ENCODE results near the gene KREMEN1. TPM values are rescaled to one million over a fixed set of nuclear protein-coding genes. Genes with fewer than 3 reads are reported as not detected.
A peak's percentile ranks its signal among the peaks of the same experiment; 100 is the strongest.

KREMEN1 gene
- total RNA-seq, 2 experiments from 2014 or later: 0.17 to 0.35 TPM

DNA sequence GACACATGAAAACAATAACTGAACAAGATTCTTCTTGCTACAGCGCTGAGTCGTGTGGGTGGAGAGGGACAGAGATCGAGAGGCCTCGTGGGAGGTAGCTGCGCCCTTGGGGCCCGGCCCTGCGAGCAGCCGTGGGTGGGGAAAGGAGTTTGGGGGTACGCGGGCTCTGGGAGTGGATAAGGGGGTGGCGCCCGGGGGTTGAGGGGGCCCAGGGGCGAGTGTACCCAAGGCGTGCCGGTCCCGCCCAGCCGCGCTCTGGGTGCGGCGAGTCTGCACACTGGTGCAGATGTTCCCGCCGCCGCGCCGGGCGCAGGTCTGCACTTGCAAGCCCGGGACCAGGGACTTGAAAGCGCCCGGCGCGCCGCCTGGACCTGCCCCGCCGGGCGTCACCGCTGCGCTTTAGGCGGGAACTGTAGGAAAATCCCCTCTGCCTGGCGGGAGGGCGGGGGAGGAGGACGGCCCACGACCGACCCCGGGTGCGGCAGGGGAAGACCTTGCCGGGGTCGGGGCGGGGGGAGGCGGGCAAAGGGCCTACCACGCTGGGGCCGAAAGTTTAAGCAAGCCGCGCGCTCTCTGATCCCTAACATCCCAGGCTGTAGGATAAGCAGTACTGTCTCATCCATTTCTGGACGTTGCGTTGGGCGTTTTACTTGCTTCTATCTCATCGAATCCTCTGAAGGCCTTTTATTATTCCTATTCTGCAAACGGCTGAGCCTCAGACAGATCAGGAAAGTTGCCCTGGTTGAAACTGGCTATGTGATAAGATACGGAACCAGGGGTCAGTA, 1.4 kb upstream of the KREMEN1 start:
- CTCF ChIA-PET: interaction anchor here (1.1 kb wide), 1 partner anchor 242 kb away, joined by 3 read pairs; no protein-coding TSS in a partner anchor
- no peaks in the 10 kb centered on the region for H3K9me3 Mint-ChIP-seq
- peaks cover 24% of the 10 kb centered on the region for H3K4me1 Mint-ChIP-seq (ENCODE audit: low read depth)
- no peaks in the 10 kb centered on the region for H3K36me3 Mint-ChIP-seq (ENCODE audit: low read depth)
- peaks cover 47% of the 10 kb centered on the region for H3K27me3 Mint-ChIP-seq (ENCODE audit: low read depth)
- peak; percentile 56 for DNase-seq
- intact Hi-C loops (cut with micrococcal nuclease): loop anchor here (1.0 to 10.0 kb wide), 3 partner anchors 83 to 299 kb away; partner anchors contain the start of genes CCDC117 and ZNRF3
- peak overlapping the region; percentile 68 for H3K4me3 Mint-ChIP-seq
- no peak overlapping the region for H3K27ac Mint-ChIP-seq

DNA sequence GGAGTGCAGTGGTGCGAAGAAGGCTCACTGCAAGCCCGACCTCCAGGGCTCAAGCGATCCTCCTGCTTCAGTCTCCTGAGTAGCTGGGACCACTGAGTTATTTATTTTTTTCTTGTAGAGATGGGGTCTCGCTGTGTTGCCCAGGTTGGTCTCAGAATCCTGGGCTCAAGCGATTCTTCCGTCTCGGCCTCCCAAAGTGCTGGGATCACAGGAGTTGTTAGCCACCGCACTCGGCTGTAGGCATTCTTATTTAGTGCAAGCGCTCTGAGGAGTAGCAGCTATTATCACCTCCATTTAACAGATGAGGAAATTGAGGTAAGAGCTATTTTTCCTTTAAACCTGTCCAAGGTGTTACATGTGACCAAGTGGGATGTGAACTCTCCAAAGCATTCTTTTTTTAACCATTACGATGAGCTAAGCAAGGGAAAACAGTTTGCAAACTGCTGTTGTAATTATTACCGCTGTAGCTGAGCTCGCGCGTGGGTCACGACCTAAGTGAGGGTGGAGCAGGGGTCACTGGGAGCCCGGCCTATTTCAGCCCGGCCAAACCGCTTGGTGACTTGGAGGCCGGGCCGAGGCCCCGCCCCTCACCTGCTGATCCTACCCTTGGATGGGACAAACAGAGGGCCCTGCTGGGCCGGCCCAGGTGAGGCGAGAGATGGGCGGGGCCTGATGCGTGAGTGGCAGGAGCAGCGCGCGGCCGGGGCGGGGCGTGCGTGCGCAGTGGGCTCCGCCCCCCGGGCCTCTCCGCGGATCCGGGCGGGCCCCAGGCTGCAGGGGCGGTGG, 449 bp upstream of the KREMEN1 start:
- Mint-ChIP-seq H3K27me3 (ENCODE audit: low read depth) (peaks cover 49% of the 10 kb centered on the region), H3K4me3 (peak overlapping the region; percentile 65)
- intact Hi-C loops (cut with micrococcal nuclease): loop anchor here (1.0 to 10.0 kb wide), 3 partner anchors 82 to 300 kb away; partner anchors contain the start of genes CCDC117 and ZNRF3

DNA sequence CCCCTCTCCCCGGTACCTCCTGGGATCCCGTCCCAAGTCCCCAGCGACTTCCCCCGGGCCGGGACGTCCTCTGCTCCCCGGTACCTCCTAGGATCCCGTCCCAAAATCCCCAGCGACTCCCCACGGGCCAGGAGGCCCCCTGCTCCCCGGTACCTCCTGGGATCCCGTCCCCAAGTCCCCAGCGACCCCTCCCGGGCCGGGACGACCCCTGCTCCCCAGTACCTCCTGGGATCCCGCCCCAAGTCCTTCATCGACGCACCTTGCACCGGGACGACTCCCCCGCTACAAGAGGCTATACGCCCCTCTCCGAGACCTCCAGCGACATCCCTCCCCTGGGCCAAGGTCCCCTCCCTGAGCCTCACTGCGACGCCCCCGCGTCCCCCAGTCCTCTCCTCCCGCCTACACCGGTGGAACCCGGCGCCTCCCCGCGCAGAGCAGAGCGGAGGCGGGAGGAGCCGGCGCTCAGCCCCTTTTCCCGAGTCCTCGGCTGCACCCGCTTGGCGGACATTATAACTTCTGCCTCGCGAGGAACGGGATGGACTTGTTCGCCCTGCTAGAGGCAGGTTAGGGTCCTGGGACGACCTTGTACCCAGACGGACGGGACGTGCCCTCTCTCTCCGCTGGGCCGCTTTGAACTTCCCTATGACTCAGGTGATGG, 912 bp downstream of the KREMEN1 start:
- peaks cover 20% of the 10 kb centered on the region for H3K4me1 Mint-ChIP-seq (ENCODE audit: low read depth)
- peaks cover 53% of the 10 kb centered on the region for H3K27me3 Mint-ChIP-seq (ENCODE audit: low read depth)
- DNase-seq: peak; percentile 24
- H3K36me3 Mint-ChIP-seq (ENCODE audit: low read depth): no peaks in the 10 kb centered on the region
- no peak overlapping the region for H3K27ac Mint-ChIP-seq
- H3K9me3 Mint-ChIP-seq: no peaks in the 10 kb centered on the region
- CTCF ChIA-PET: no interaction called here
- intact Hi-C loops (cut with micrococcal nuclease): loop anchor here (10.0 kb wide), 1 partner anchor 81 kb away; no protein-coding TSS in a partner anchor
- H3K4me3 Mint-ChIP-seq: peak overlapping the region; percentile 57

More for the DNA sequence above, 449 bp upstream of the KREMEN1 start:
- DNase-seq: peak; percentile 87
- Mint-ChIP-seq H3K4me1 (ENCODE audit: low read depth) (peaks cover 20% of the 10 kb centered on the region), H3K27ac (no peak overlapping the region), H3K9me3 (no peaks in the 10 kb centered on the region), H3K36me3 (ENCODE audit: low read depth) (no peaks in the 10 kb centered on the region)
- CTCF ChIA-PET: interaction anchor here (0.9 to 1.4 kb wide), 3 partner anchors 32 to 241 kb away, joined by 3 to 4 read pairs (median 3); no protein-coding TSS in a partner anchor

DNA sequence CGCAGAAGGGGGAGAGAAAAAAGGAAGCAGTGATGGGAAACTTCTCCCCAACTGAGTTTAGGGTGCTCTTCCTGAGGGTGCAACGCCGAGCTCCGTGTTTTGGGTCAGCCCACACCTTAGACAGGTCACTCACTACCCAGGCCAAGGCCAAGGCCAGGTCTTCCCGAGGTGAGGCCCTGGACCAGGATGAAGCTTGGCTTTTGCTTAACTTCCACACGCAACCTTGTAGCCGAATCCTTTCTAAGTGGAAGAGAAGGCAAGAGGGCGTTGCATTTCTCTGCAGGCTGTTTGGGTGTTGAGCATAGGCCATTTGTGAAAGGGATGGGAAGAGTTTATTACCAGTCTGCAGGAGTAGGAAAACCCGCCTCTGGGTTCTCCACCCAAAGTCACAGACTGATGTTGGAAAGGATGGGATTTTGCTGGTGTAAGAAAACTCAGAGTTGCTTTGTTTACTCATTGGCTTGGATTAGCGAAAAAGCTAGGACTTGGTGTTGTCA, 1.5 kb downstream of the KREMEN1 start:
- Mint-ChIP-seq H3K27me3 (ENCODE audit: low read depth) (peaks cover 56% of the 10 kb centered on the region), H3K9me3 (no peaks in the 10 kb centered on the region), H3K27ac (no peak overlapping the region), H3K36me3 (ENCODE audit: low read depth) (no peaks in the 10 kb centered on the region), H3K4me3 (peak overlapping the region; percentile 57), H3K4me1 (ENCODE audit: low read depth) (peaks cover 20% of the 10 kb centered on the region)
- CTCF ChIA-PET: interaction anchor here (0.6 kb wide), 1 partner anchor 165 kb away, joined by 5 read pairs; no protein-coding TSS in a partner anchor
- intact Hi-C loops (cut with micrococcal nuclease): loop anchor here (10.0 kb wide), 1 partner anchor 80 kb away; no protein-coding TSS in a partner anchor
- DNase-seq: no peak

DNA sequence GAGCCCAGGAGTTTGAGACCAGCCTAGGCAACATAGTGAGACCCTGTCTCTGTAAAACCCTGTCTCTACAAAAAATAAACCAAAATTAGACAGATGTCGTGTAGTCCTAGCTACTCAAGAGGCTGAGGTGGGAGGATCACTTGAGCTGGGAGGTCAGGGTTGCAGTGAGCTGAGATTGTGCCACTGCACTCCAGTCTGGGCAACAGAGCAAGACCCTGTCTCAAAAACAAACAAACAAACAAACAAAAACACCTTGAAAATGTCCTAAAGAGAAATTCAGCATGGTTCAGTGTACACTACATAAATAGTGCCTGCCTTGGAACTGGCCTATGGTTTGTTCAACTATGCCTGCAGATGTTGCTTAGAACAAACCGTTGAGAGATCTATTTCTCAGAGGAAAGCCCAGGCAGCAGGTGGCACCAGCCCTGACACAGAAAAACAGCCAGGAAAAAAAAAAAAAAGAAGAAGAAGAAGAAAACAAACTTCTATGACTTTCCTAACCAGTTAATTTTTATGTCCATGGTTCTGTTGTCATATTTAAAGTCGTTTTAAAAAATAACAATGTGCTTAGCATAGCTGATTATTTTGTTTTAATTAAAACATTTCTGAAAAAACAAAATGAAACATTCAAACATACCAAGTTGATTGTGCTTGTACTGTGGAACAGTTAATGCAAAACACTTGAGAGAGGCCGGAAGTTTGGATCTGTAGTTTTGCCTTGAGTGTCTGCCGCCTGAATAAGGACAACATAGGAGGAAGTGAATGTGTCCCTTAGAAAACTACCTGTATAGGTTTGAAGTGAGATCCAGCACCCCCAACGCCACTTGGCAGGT, 5.4 kb downstream of the KREMEN1 start:
- Mint-ChIP-seq H3K4me3 (no peak overlapping the region), H3K9me3 (no peaks in the 10 kb centered on the region), H3K27me3 (ENCODE audit: low read depth) (peaks cover 41% of the 10 kb centered on the region), H3K4me1 (ENCODE audit: low read depth) (peaks cover 5% of the 10 kb centered on the region), H3K36me3 (ENCODE audit: low read depth) (no peaks in the 10 kb centered on the region), H3K27ac (no peak overlapping the region)
- intact Hi-C loops (cut with micrococcal nuclease): loop anchor here (10.0 kb wide), 1 partner anchor 77 kb away; no protein-coding TSS in a partner anchor
- CTCF ChIA-PET: no interaction called here
- DNase-seq: no peak

DNA sequence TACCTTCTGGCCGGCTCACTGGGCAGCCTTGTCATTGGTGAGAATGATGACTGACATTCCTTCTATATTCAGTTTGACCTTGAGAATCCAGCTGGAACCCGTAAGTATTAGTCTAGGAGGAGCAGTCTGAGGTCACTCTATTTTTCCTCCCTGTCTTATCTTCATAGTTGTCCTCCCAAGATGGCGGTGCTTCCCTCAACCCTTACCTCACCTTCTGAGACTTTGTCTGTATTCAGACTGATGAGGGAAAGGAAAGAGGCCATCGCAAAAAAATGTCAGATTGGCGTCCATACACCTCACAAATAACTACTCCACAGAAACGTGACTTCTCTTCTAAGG, 6.0 kb downstream of the KREMEN1 start:
- CTCF ChIA-PET: no interaction called here
- no peaks in the 10 kb centered on the region for H3K9me3 Mint-ChIP-seq
- DNase-seq: no peak
- no peak overlapping the region for H3K27ac Mint-ChIP-seq
- peaks cover 40% of the 10 kb centered on the region for H3K27me3 Mint-ChIP-seq (ENCODE audit: low read depth)
- H3K4me3 Mint-ChIP-seq: no peak overlapping the region
- no peaks in the 10 kb centered on the region for H3K36me3 Mint-ChIP-seq (ENCODE audit: low read depth)
- peaks cover 4% of the 10 kb centered on the region for H3K4me1 Mint-ChIP-seq (ENCODE audit: low read depth)
- intact Hi-C loops (cut with micrococcal nuclease): loop anchor here (10.0 kb wide), 1 partner anchor 76 kb away; no protein-coding TSS in a partner anchor

DNA sequence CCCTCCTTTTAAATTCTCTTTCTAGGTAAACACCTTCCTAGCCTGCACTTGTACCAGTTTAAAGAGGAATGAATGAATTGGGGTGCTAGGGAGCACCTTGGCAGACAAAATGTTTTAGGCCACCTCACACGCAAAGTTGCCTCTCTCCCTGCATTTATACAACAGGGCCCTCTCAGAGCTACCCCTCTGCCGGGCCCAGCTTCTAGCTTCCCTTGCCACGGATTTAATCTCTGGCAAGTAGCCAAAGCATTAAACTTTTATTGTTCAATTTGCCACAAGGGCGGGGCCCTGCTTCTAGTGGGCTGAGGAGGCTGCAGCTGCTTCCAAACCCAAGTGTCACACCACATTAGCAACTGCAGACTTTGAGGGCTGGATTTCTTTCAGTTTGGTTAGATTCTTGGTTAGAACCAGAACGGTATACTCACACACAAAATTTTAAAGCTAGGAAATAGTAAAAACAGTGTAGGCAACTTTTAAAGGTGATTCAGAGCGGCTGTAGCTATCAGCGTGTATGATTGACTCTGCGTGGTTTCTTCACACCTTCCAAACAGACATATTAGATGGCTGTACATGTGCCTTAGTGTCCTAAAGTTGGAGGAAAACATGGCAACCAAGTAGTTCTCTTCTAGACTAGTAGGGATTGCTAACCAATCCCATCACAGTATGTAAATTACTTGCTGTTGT, 6.5 kb downstream of the KREMEN1 start:
- CTCF ChIA-PET: interaction anchor here (0.6 to 1.5 kb wide), 2 partner anchors 75 to 97 kb away, joined by 3 read pairs; no protein-coding TSS in a partner anchor
- DNase-seq: no peak
- H3K36me3 Mint-ChIP-seq (ENCODE audit: low read depth): no peaks in the 10 kb centered on the region
- H3K9me3 Mint-ChIP-seq: no peaks in the 10 kb centered on the region
- no peak overlapping the region for H3K4me3 Mint-ChIP-seq
- H3K27ac Mint-ChIP-seq: no peak overlapping the region
- H3K4me1 Mint-ChIP-seq (ENCODE audit: low read depth): no peaks in the 10 kb centered on the region
- intact Hi-C loops (cut with micrococcal nuclease): loop anchor here (10.0 kb wide), 1 partner anchor 75 kb away; no protein-coding TSS in a partner anchor
- peaks cover 35% of the 10 kb centered on the region for H3K27me3 Mint-ChIP-seq (ENCODE audit: low read depth)

DNA sequence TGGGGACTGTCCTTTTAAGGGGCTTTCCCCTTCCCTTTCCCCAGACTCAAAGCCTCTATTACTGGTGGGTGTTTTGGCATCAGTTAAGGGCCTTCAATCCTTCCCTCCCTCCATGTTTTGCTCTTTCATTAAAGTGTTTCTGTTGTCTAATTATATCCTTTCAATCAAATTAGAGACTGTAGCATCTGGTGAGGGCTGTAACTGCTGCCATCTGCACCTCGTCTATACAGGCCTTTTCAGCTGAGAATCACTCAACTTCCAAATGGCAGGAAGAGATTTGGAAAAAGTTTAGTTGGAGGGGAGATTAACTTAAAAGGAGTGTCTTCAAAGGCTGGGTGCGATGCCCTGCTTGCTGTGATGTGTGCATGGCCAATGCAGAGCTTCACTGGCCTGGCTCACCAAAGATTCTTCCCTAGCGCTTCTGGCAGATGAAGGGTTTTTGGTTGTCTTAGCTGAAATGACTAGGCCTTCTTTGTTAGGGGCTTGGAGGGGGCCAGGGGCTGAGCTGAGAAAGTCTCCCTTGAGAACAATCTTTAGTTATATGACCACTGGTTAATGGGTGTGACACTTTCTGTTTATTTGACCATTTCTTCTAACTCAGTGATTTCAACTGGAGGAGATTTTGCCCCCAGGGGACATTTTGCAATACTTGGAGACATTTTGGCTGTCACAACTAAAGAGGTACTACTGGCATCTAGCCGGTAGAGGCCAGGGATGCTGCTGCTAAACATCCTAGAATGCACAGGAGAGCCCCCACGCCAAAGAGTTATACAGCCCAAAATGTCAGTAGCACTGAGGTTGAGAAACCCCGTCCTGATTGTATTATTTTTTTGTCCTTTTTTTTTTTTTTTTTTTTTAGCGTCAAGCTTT, 7.5 kb downstream of the KREMEN1 start:
- CTCF ChIA-PET: interaction anchor here (1.5 kb wide), 1 partner anchor 74 kb away, joined by 3 read pairs; no protein-coding TSS in a partner anchor
- no peak for DNase-seq
- intact Hi-C loops (cut with micrococcal nuclease): no loop called here
- Mint-ChIP-seq H3K9me3 (no peaks in the 10 kb centered on the region), H3K27ac (no peak overlapping the region), H3K4me1 (ENCODE audit: low read depth) (no peaks in the 10 kb centered on the region), H3K36me3 (ENCODE audit: low read depth) (no peaks in the 10 kb centered on the region), H3K27me3 (ENCODE audit: low read depth) (peaks cover 26% of the 10 kb centered on the region), H3K4me3 (no peak overlapping the region)

DNA sequence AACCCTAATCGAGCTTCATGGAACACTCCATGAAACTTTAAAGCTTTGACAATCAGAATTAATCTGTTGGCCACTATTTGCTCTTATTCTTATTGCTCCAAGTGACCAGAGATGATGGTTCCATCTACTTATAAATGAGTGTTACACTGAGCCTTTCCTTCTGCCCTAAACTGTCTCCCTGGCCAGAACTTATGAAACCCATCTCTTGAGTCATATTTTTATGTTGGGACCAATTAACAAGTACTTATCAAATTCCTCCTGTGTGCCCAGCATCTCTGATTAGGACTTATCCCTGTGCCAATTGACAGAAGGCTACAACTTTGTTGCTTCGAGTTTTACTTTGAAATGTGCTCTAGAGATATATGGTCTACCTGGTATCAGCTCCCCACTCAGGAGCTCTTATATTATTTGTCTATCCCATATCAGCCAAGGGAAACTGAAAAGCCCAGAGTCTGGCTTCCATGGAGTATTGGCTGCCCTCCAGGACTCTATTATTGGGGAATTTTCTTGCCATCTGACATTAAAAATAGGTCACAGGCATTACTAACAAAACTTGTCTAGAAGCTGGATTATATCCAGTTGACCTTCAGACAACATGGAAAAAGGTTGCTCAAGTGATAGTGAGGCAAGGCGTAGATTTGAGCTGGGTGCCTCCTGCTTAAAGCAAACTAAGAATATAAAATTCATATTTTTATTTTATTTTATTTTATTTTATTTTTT, 8.8 kb downstream of the KREMEN1 start:
- H3K27ac Mint-ChIP-seq: no peak overlapping the region
- peaks cover 21% of the 10 kb centered on the region for H3K27me3 Mint-ChIP-seq (ENCODE audit: low read depth)
- intact Hi-C loops (cut with micrococcal nuclease): no loop called here
- no peak overlapping the region for H3K4me3 Mint-ChIP-seq
- CTCF ChIA-PET: interaction anchor here (0.6 to 1.4 kb wide), 2 partner anchors 72 to 605 kb away, joined by 3 to 4 read pairs; no protein-coding TSS in a partner anchor
- no peaks in the 10 kb centered on the region for H3K9me3 Mint-ChIP-seq
- no peaks in the 10 kb centered on the region for H3K36me3 Mint-ChIP-seq (ENCODE audit: low read depth)
- no peaks in the 10 kb centered on the region for H3K4me1 Mint-ChIP-seq (ENCODE audit: low read depth)
- no peak for DNase-seq

All from activated naive CD4-positive, alpha-beta T cell treated with anti-CD3 and anti-CD28 coated beads for 36 hours (primary cell).